ENCODE data around the gene CD69.
A peak's percentile ranks its signal among the peaks of the same experiment; 100 is the strongest.

Gene CD69

DNA sequence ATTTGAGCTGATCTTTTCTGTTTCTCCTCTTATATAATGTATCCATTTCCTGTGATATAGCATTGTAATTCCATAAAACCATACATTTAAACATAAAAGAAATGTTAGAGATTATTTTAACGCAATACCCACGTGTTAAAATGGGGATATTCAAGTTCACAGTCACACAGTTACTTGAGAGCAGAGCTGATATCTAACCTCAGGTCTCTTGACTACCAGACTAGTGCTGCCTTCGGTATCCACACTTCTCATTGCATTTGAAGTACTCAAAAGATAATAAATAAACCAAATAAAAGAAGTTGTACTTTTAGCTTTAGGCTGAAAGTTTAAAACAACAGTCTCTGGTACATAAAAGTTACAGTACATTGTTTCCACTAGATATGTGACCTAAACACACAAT lies 30.7 kb downstream of the CD69 start:
- TF ChIP-seq, protein P1, sequence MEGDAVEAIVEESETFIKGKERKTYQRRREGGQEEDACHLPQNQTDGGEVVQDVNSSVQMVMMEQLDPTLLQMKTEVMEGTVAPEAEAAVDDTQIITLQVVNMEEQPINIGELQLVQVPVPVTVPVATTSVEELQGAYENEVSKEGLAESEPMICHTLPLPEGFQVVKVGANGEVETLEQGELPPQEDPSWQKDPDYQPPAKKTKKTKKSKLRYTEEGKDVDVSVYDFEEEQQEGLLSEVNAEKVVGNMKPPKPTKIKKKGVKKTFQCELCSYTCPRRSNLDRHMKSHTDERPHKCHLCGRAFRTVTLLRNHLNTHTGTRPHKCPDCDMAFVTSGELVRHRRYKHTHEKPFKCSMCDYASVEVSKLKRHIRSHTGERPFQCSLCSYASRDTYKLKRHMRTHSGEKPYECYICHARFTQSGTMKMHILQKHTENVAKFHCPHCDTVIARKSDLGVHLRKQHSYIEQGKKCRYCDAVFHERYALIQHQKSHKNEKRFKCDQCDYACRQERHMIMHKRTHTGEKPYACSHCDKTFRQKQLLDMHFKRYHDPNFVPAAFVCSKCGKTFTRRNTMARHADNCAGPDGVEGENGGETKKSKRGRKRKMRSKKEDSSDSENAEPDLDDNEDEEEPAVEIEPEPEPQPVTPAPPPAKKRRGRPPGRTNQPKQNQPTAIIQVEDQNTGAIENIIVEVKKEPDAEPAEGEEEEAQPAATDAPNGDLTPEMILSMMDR (conservative IDR thresholded peaks at IDR 0.05; ENCODE audit: low read depth) = no peak
- no peak for DNase-seq (ENCODE audit: low spot score)
- ChIA-PET POLR2A (ENCODE audit: low non-redundant PET) (no interaction called here), CTCF (interaction anchor here (1.2 to 1.6 kb wide), 2 partner anchors 13 to 19 kb away, joined by 5 to 6 read pairs; no protein-coding TSS in a partner anchor)
- no peak overlapping the region for H3K27ac ChIP-seq

DNA sequence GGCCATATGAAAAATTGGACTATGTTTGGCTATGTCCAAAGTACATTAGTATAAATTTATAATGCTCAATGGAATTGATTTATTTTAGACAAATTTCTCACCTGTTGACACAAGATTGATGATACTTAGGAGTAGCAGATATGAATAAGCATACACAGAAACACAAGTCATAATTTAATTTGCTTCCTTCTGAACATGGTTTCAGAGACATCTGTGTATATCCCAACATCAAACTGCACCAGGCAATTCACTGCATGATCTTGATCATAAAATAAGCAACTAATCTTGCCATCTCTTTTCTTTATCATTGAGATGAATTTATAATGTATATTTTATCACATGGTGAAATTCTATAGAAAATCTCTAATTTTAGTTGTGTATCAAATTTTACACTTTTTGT lies 31.6 kb downstream of the CD69 start:
- ChIA-PET POLR2A (ENCODE audit: low non-redundant PET) (no interaction called here), CTCF (interaction anchor here (1.2 kb wide), 1 partner anchor 14 kb away, joined by 6 read pairs; no protein-coding TSS in a partner anchor)
- DNase-seq (ENCODE audit: low spot score) = no peak
- no peak overlapping the region for H3K27ac ChIP-seq
- TF ChIP-seq, protein P1 (conservative IDR thresholded peaks at IDR 0.05; ENCODE audit: low read depth) = no peak

DNA sequence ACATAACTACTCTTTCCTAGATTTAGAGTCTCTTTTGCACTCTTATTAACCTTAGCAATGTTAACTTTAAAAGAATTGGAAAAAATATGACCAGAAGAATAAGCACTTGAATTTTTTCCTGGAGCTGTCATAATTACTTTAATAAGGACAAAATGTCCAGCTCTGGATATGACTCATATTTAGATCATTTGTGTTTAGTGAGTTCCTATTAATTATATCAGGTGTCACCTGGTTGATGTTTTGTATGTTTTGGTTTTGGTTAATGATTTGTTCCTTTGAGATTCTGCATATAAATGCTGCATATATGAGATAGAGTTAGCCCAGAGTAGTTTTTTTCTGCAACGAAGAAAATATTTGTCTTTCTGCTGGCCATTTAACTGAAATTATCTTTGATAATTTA lies 32.9 kb downstream of the CD69 start:
- ChIA-PET CTCF (interaction anchor here (1.0 kb wide), 1 partner anchor 19 kb away, joined by 3 read pairs; no protein-coding TSS in a partner anchor), POLR2A (ENCODE audit: low non-redundant PET) (no interaction called here)
- H3K27ac ChIP-seq = no peak overlapping the region
- TF ChIP-seq, protein P1 (conservative IDR thresholded peaks at IDR 0.05; ENCODE audit: low read depth) = no peak
- no peak for DNase-seq (ENCODE audit: low spot score)

DNA sequence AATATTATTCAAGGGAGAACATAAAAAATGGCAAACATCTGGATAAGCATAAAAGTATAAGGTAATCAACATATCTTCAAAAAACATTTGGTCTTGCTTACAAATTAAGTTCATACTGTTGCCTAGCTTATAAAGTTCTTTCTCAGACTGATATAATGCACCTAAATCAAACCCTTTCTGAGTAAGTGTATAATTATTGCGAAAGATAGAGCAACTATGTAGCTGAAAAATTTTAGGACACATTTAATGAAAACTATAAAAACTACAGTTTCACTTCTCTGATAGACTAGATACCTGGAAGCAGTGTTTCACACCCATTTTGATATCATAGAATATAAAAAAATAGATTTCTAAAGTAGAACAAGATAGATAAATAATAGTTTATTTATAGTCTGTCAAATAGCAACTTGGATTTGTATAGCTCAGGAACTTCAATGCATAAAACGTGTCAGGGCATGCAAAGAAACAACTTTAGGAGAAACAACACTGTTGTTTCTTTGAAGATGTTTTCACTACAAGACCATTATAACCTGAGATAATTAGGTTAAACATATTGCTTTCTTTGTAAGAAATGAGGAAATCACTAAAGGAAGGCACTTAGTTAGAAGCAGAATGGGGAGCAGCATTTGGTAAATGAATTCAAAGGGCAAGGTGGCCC lies 35.4 kb downstream of the CD69 start:
- TF ChIP-seq, protein P1 (conservative IDR thresholded peaks at IDR 0.05; ENCODE audit: low read depth) = no peak
- H3K27ac ChIP-seq = no peak overlapping the region
- POLR2A ChIA-PET (ENCODE audit: low non-redundant PET) = interaction anchor here (0.5 kb wide), 1 partner anchor 1276 kb away, joined by 3 read pairs; no protein-coding TSS in a partner anchor
- DNase-seq (ENCODE audit: low spot score) = no peak
- CTCF ChIA-PET = interaction anchor here (0.8 kb wide), 1 partner anchor 18 kb away, joined by 4 read pairs; no protein-coding TSS in a partner anchor

DNA sequence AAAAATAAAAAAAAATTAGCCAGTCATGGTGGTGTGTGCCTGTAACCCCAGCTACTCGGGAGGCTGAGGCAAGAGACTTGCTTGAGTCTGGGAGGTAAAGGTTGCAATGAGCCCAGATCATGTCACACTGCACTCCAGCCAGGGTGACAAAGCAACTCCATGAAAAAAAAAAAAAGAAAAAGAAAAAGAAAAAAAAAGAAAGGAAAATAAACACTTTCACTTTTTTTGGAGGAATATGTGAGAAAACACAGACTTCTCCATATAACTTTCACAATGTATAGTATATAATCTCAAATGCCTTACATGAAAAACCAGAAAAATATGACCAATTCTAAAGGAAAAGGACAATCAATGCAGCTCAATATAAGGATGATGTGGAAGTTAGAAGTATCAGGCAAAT lies 36.7 kb downstream of the CD69 start:
- no peak overlapping the region for H3K27ac ChIP-seq
- no peak for DNase-seq (ENCODE audit: low spot score)
- ChIA-PET POLR2A (ENCODE audit: low non-redundant PET) (no interaction called here), CTCF (no interaction called here)
- TF ChIP-seq, protein P1 (conservative IDR thresholded peaks at IDR 0.05; ENCODE audit: low read depth) = no peak

DNA sequence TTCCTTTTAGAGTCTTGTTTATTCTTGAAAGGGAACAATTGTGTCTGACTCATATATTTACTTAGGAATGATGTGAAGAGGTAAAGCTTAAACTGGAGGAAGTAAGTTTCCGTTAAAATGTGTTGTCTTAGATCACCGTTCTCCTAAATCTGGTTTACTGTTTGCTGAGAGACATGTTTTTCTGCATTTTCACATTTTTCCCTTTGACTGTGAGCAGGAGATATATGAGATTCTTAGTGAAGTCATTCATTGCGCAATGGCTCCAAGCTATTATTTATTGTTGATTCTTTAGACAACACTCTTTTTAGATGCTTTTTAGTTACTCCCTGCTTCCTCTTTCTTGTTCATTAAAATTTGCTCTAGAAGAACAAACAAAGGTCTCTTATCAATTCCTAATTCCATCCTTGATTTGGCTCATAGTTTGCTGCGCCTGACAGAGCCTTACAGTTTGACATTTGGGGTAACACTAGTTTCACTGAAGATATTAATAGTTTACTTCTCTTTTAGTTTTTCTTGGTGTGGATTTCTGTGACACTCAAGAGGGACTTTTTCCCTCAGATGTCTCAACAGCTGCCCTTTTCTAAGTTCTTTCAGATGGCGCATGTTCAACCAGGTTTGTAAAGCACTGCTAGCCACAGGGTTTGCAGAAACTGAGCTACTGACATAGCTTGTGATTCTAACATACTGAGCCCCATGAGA lies 39.2 kb downstream of the CD69 start:
- TF ChIP-seq, protein P1 (conservative IDR thresholded peaks at IDR 0.05; ENCODE audit: low read depth) = no peak
- peak; percentile 66 for DNase-seq (ENCODE audit: low spot score)
- CTCF ChIA-PET = interaction anchor here (1.4 kb wide), 1 partner anchor 13 kb away, joined by 4 read pairs; no protein-coding TSS in a partner anchor
- H3K27ac ChIP-seq = no peak overlapping the region
- POLR2A ChIA-PET (ENCODE audit: low non-redundant PET) = no interaction called here

Measured in RWPE1 (cell line).